Measurements from ENCODE around the gene LRRC23.

DNA sequence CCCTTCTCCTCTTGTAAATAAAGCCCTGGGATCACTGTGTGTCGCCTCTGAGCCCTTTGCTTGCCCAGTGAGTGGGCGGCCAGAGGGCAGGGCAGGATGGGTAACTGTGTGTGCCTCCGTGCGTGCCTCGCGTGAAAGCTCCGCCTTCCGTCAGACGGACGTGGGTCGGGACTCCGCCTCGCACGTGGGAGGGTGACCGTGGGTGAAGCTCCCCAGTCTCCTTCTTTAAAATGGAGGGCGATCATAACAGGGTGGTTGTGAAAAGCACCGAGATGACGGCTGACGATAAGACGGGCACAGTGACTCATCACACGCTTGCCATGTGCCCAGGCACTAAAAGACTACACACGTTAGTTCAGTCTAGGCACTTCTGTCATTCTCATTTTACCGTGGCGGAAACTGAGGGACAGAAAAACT, 56.7 kb downstream of the LRRC23 start:
- TF ChIP-seq POLR2A (IDR thresholded peaks at IDR 0.05; ENCODE audit: low read length) = no peak
- peak; percentile 47 for TF ChIP-seq GATA1 (IDR thresholded peaks at IDR 0.05; ENCODE audit: low read depth, low read length)
